Tibial nerve (tissue), 4 donors: ENCODE measurements around the gene CTDSPL.

Experiments used
- CTCF ChIP-seq, 5 experiments: fragments of 200-600 bp in 3 of 5; fragments of 450-650 bp in 2 of 5; sonication (generic) in 3 of 5; IDR thresholded peaks; one replicate each; pipeline ENCODE4 v1.5.1; 2016 to 2019; ENCODE audit warnings: antibody characterized with exemption in 5 of 5, mild to moderate bottlenecking in 3 of 5, moderate library complexity in 2 of 5
- EP300 ChIP-seq, 2 donors: sonication (generic); formaldehyde crosslinking; IDR thresholded peaks; one replicate each; pipeline ENCODE4 v1.6.1; 2017; ENCODE audit warnings: antibody characterized with exemption in 2 of 2, mild to moderate bottlenecking in 1 of 2
- POLR2A ChIP-seq, 2 donors: fragments of 450-650 bp; IDR thresholded peaks; one replicate each; pipeline ENCODE4 v1.6.1; 2017; ENCODE audit warnings: antibody characterized with exemption in 2 of 2, mild to moderate bottlenecking in 2 of 2, moderate library complexity in 2 of 2

- no peak for TF ChIP-seq CTCF (IDR thresholded peaks at IDR 0.05)
- no peak for TF ChIP-seq POLR2A (IDR thresholded peaks at IDR 0.05)
- no peak for TF ChIP-seq EP300 (IDR thresholded peaks at IDR 0.05)
Measured at GRCh38 chr3:38016410-38016809, 154.7 kb downstream of the CTDSPL start.
